Measurements from ENCODE around the gene RHNO1. TPM values are rescaled to one million over a fixed set of nuclear protein-coding genes. Genes with fewer than 3 reads are reported as not detected.

RHNO1 gene
- total and polyA plus RNA-seq, 2 of the 8 experiments (the other 6 are each of a cell fraction or from before 2014, with no cell fraction given) = 55.8 to 56.9 TPM

DNA sequence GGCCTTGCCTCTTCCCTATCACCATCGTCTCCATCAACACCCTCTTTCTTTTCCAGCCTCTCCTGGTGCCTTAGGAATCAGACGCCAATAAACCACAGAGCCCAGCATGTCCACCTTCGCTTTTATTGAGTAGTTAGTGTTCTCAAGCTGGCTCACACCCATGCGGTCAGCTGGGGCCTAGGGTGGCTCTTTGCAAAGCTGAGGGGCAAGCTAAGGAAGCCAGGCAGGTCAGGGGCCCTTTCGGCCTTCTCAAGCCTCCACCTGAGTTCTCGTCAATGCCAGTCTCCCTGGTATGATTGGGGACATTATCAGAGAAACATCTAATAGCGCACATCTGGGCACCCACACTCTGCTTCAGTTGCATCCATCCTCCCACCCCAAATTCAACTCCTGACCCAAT is 19.4 kb upstream of the RHNO1 start:
- no peak overlapping the region for H2BK20ac ChIP-seq (ENCODE audit: low read length)
- no peak overlapping the region for H2AFZ ChIP-seq (ENCODE audit: low read length)
- no peak overlapping the region; the same call in 1 of the 2 replicates for H2AK5ac ChIP-seq (ENCODE audit: low read depth, low read length)
- peaks cover 3 to 5% of the 10 kb centered on the region in 2 experiments for H4K20me1 ChIP-seq (replicated peaks in 1 of 2; ENCODE audit: control insufficient read depth in 1 of 2, insufficient read depth in 2 of 2, low read length in 2 of 2)
- no peak overlapping the region for H4K8ac ChIP-seq (ENCODE audit: extremely low read depth, insufficient read depth, low read length)
- no peaks in the 10 kb centered on the region for H3K23me2 ChIP-seq (ENCODE audit: low read depth, low read length)
- CTCF ChIA-PET (ENCODE audit: partially characterized antibody) = interaction anchor here (0.7 to 6.5 kb wide), 12 partner anchors 8 to 184 kb away, joined by 3 to 84 read pairs (median 4); no protein-coding TSS in a partner anchor
- H2BK15ac ChIP-seq (ENCODE audit: low read length) = no peak overlapping the region
- no peak overlapping the region for H3K56ac ChIP-seq (replicated peaks; ENCODE audit: insufficient read length, low read depth, low read length)
- no peak overlapping the region for H2BK120ac ChIP-seq (replicated peaks; ENCODE audit: low read depth, low read length)
- POLR2A ChIA-PET (ENCODE audit: partially characterized antibody) = interaction anchor here (0.8 to 3.8 kb wide), 15 partner anchors 10 to 181 kb away, joined by 3 to 31 read pairs (median 5); partner anchors contain the start of genes FOXM1, NRIP2 and RHNO1
- H3K27me3 ChIP-seq (replicated peaks in 1 of 4; ENCODE audit: control insufficient read depth in 3 of 4, extremely low read depth in 1 of 4, insufficient read depth in 3 of 4, low read length in 3 of 4) = no peaks in the 10 kb centered on the region
- WGBS, 2 experiments (ENCODE audit: extremely low coverage in 1 of 2, insufficient coverage in 1 of 2, insufficient read length in 1 of 2, insufficient replicate concordance in 2 of 2, low coverage in 1 of 2, low lambda C conversion rate in 2 of 2, missing lambda C conversion rate in 1 of 2) = 83% methylated on average over 7 of the region's 7 CpGs; no CpG with 5 or more reads in 1 of the 2 experiments
- no peaks in the 10 kb centered on the region for H3K79me2 ChIP-seq (ENCODE audit: control insufficient read depth in 1 of 2, insufficient read depth in 2 of 2, low read length in 2 of 2)
- FAIRE-seq (no peak), DNase-seq (ENCODE audit: low read depth in 1 of 2, low spot score in 2 of 2) (no peak)
- H3K23ac ChIP-seq (ENCODE audit: insufficient read length) = no peak overlapping the region
- no peak overlapping the region for H3K4me3 ChIP-seq (ENCODE audit: extremely low read depth in 1 of 4, insufficient read depth in 2 of 4, low read depth in 3 of 4, low read length in 4 of 4)
- no peak overlapping the region for H2BK12ac ChIP-seq (ENCODE audit: low read depth, low read length)
- no peak overlapping the region for H3K18ac ChIP-seq (ENCODE audit: extremely low read depth, low read length)
- H3K4me1 ChIP-seq (replicated peaks in 1 of 4; ENCODE audit: control insufficient read depth in 3 of 4, insufficient read depth in 4 of 4, low read length in 3 of 4) = peaks cover 0 to 6% (median under 1%) of the 10 kb centered on the region in 4 experiments; a peak in 4 of 7 replicates
- H3K14ac ChIP-seq (ENCODE audit: insufficient read length) = no peak overlapping the region
- no peak overlapping the region for H2BK5ac ChIP-seq (ENCODE audit: low read depth, low read length)
- H3K4me2 ChIP-seq (ENCODE audit: insufficient read depth in 1 of 2, low read depth in 2 of 2, low read length in 2 of 2) = no peak overlapping the region
- H3K9me3 ChIP-seq (ENCODE audit: insufficient read depth in 2 of 2, low read depth in 1 of 2, low read length in 1 of 2) = no peaks in the 10 kb centered on the region
- H3K9ac ChIP-seq (replicated peaks in 1 of 4; ENCODE audit: extremely low read depth in 1 of 4, low read depth in 3 of 4, low read length in 3 of 4) = peak overlapping the region in 2 of 4 experiments; percentile 25 to 38; a peak in 1 of 7 replicates
- H3K27ac ChIP-seq (ENCODE audit: low read depth, low read length) = no peak overlapping the region
- H3K36me3 ChIP-seq (ENCODE audit: control insufficient read depth in 2 of 4, insufficient read depth in 4 of 4, low read length in 3 of 4) = peaks cover 0 to 34% (median 17%) of the 10 kb centered on the region in 4 experiments; a peak in 4 of 8 replicates
- H4K5ac ChIP-seq (ENCODE audit: insufficient read length, low read depth, low read length) = no peak overlapping the region
- H4K91ac ChIP-seq (replicated peaks; ENCODE audit: insufficient read length, low read length) = no peak overlapping the region
- no peaks in the 10 kb centered on the region for H3K79me1 ChIP-seq (ENCODE audit: low read depth, low read length)
- TF ChIP-seq EP300 (IDR thresholded peaks at IDR 0.05; ENCODE audit: borderline replicate concordance in 1 of 2, low read depth in 2 of 2, low read length in 2 of 2) = no peak
- no peak for TF ChIP-seq SIX5 (IDR thresholded peaks at IDR 0.05; ENCODE audit: low read depth, low read length)
- TF ChIP-seq POLR2AphosphoS5 (IDR thresholded peaks at IDR 0.05; ENCODE audit: low read depth, low read length) = peak; percentile 22; the same call in 1 of the 2 replicates
- TF ChIP-seq POLR2A (IDR thresholded peaks at IDR 0.05; ENCODE audit: control extremely low read depth in 1 of 2, low read depth in 2 of 2, low read length in 2 of 2) = no peak; a peak in 1 of 3 replicates
- no peak for TF ChIP-seq YY1 (IDR thresholded peaks at IDR 0.05; ENCODE audit: low read depth, low read length)
- H3K4ac ChIP-seq (replicated peaks; ENCODE audit: insufficient read length, low read depth, low read length) = no peak overlapping the region
